Transverse colon (tissue), 4 donors: ENCODE results near the gene APOO. TPM values are rescaled to one million over a fixed set of nuclear protein-coding genes. Genes with fewer than 3 reads are reported as not detected.

Source experiments
- DNase-seq: peaks from one replicate; pipeline ENCODE4 v3.0.0-alpha.2; 2019
- H3K27ac ChIP-seq, 4 donors: fragments of 200-600 bp; sonication (generic); 2 replicates each; pipeline ENCODE4 v1.5.1; 2016 to 2018; ENCODE audit warnings: inconsistent platforms in 4 of 4
- H3K27me3 ChIP-seq: fragments of 200-600 bp; sonication (generic); 2 replicates; pipeline ENCODE4 v1.5.1; 2017; ENCODE audit warnings: inconsistent platforms
- H3K36me3 ChIP-seq, 4 donors: fragments of 200-600 bp; sonication (generic); 2 replicates each; pipeline ENCODE4 v1.5.1; 2017 to 2019; ENCODE audit warnings: inconsistent platforms in 4 of 4
- H3K4me1 ChIP-seq, 4 donors: fragments of 200-600 bp; sonication (generic); 2 replicates each; pipeline ENCODE4 v1.5.1; 2017 to 2020; ENCODE audit warnings: inconsistent platforms in 4 of 4
- H3K4me3 ChIP-seq, 4 donors: fragments of 200-600 bp; sonication (generic); 1 replicate in 1 of 4; 2 replicates in 3 of 4; pipeline versions ENCODE4 v1.5.1 to v1.6.1; 2017 to 2019; ENCODE audit warnings: inconsistent platforms in 4 of 4
- H3K9me3 ChIP-seq, 2 donors: fragments of 200-600 bp; sonication (generic); 2 replicates each; pipeline ENCODE4 v1.5.1; 2017 to 2019; ENCODE audit warnings: inconsistent platforms in 2 of 2
- CTCF ChIP-seq, 5 experiments: fragments of 200-600 bp in 3 of 5; fragments of 450-650 bp in 2 of 5; sonication (generic) in 3 of 5; IDR thresholded peaks; 1 replicate in 2 of 5; 2 replicates in 3 of 5; pipeline ENCODE4 v1.5.1; 2016 to 2017; ENCODE audit warnings: antibody characterized with exemption in 5 of 5, inconsistent platforms in 3 of 5, mild to moderate bottlenecking in 2 of 5, moderate library complexity in 1 of 5
- EP300 ChIP-seq: sonication (generic); formaldehyde crosslinking; IDR thresholded peaks from one replicate; pipeline ENCODE4 v1.6.1; 2017; ENCODE audit warnings: antibody characterized with exemption, low read depth
- POLR2A ChIP-seq: fragments of 450-650 bp; IDR thresholded peaks from one replicate; pipeline ENCODE4 v1.6.1; 2016; ENCODE audit warnings: antibody characterized with exemption, mild to moderate bottlenecking, moderate library complexity
- POLR2AphosphoS5 ChIP-seq, 3 donors: sonication (generic); formaldehyde crosslinking; IDR thresholded peaks; one replicate each; pipeline ENCODE4 v1.6.1; 2016; ENCODE audit warnings: antibody characterized with exemption in 3 of 3
- WGBS, 2 donors: methylation state at CpG; one replicate each; pipeline ENCODE4 v1.1.5; 2018; ENCODE audit warnings: low coverage in 1 of 2; 5-methylcytosine and 5-hydroxymethylcytosine counted together
- in situ Hi-C, 4 donors: fragments of 200-750 bp; cut with MboI; loops; one replicate each; pipeline versions ENCODE4 v1.15.0 to v1.15.1; 2017; ENCODE audit warnings: low sequenced_read_pairs in 3 of 4, low pct_ligation_motif_present in 1 of 4, low pct_unique_long_range_greater_than_20kb in 1 of 4
- intact Hi-C: fragments of 100-400 bp; cut with DNase I; formaldehyde crosslinking; loops from one replicate; pipeline ENCODE4 v1.15.1; 2023; ENCODE audit warnings: low total_unique reads
- total RNA-seq, 4 donors: library from RNA; depleted of rRNA; stranded (reverse); fragments of >200 nt; gene quantifications; one replicate each; pipeline ENCODE4 v1.1.0, GENCODE V29; 2016

Gene APOO
- total RNA-seq, 4 donors from 2014 or later: 10.0 to 24.5 (median 15.6) TPM; not detected in 1

GRCh38 chrX:23820235-23820782 lies 87.4 kb downstream of the APOO start:
- 73 to 74% methylated on average over 5 to 6 of the region's 6 CpGs for WGBS, 2 donors
- Histone ChIP-seq H3K4me1 (peaks cover 0 to 7% (median 5%) of the 10 kb centered on the region in 4 donors), H3K9me3 (no peaks in the 10 kb centered on the region), H3K27me3 (no peaks in the 10 kb centered on the region), H3K4me3 (no peak overlapping the region), H3K36me3 (no peaks in the 10 kb centered on the region), H3K27ac (peak overlapping the region in 2 of 4 donors; percentile 70 to 78)
- in situ Hi-C loops (no loop called here), intact Hi-C loops (no loop called here)
- TF ChIP-seq EP300 (no peak), POLR2AphosphoS5 (IDR thresholded peaks at IDR 0.05) (no peak), CTCF (IDR thresholded peaks at IDR 0.05) (no peak), POLR2A (no peak)
- DNase-seq: no peak

- no peak for DNase-seq
- in situ Hi-C loops: no loop called here
- WGBS, 2 donors: 78 to 100% methylated on average over 1 to 10 of the region's 10 CpGs
- no peaks in the 10 kb centered on the region for H3K9me3 ChIP-seq
- intact Hi-C loops: no loop called here
- TF ChIP-seq CTCF (IDR thresholded peaks at IDR 0.05): no peak
- no peak for TF ChIP-seq POLR2A
- TF ChIP-seq POLR2AphosphoS5 (IDR thresholded peaks at IDR 0.05): no peak
- no peak for TF ChIP-seq EP300
- no peaks in the 10 kb centered on the region for H3K27me3 ChIP-seq
- H3K27ac ChIP-seq: no peak overlapping the region
- H3K36me3 ChIP-seq: no peaks in the 10 kb centered on the region
- no peak overlapping the region for H3K4me3 ChIP-seq
- H3K4me1 ChIP-seq: peaks cover 0 to 7% (median 5%) of the 10 kb centered on the region in 4 donors
These were observed 88.1 kb downstream of the APOO start for GRCh38 chrX:23819385-23820234.

- H3K9me3 ChIP-seq: no peaks in the 10 kb centered on the region
- in situ Hi-C loops: no loop called here
- no peaks in the 10 kb centered on the region for H3K27me3 ChIP-seq
- TF ChIP-seq POLR2AphosphoS5 (IDR thresholded peaks at IDR 0.05): no peak
- no peak for TF ChIP-seq EP300
- no peak for TF ChIP-seq POLR2A
- TF ChIP-seq CTCF (IDR thresholded peaks at IDR 0.05): no peak
- DNase-seq: no peak
- H3K4me3 ChIP-seq: no peak overlapping the region
- WGBS, 2 donors: 87 to 95% methylated on average over 2 to 3 of the region's 3 CpGs
- H3K4me1 ChIP-seq: peaks cover 0 to 7% (median 5%) of the 10 kb centered on the region in 4 donors
- no peak overlapping the region for H3K27ac ChIP-seq
- no peaks in the 10 kb centered on the region for H3K36me3 ChIP-seq
- intact Hi-C loops: no loop called here
These were observed 89.8 kb downstream of the APOO start for GRCh38 chrX:23817979-23818336.

- in situ Hi-C loops (no loop called here), intact Hi-C loops (no loop called here)
- 74% methylated on average over 4 of the region's 4 CpGs; no CpG with 5 or more reads in 1 of the 2 donors for WGBS, 2 donors
These were observed 91.6 kb downstream of the APOO start for GRCh38 chrX:23816179-23816578.

More at GRCh38 chrX:23816179-23816578, 91.6 kb downstream of the APOO start:
- DNase-seq: no peak
- TF ChIP-seq POLR2AphosphoS5 (IDR thresholded peaks at IDR 0.05) (no peak), CTCF (IDR thresholded peaks at IDR 0.05) (no peak), POLR2A (no peak), EP300 (no peak)
- Histone ChIP-seq H3K36me3 (no peaks in the 10 kb centered on the region), H3K27ac (no peak overlapping the region), H3K9me3 (no peaks in the 10 kb centered on the region), H3K4me3 (no peak overlapping the region), H3K27me3 (no peaks in the 10 kb centered on the region), H3K4me1 (no peaks in the 10 kb centered on the region)
